Activated naive CD4-positive, alpha-beta T cell treated with anti-CD3 and anti-CD28 coated beads, Interleukin-2, amount 50 U/mL, for 72 hours (primary cell): ENCODE measurements around the gene PDHA1. TPM values are rescaled to one million over a fixed set of nuclear protein-coding genes. Genes with fewer than 3 reads are reported as not detected.

Source experiments
- total RNA-seq, 2 donors: library from RNA; stranded (reverse); gene quantifications; one replicate each; pipeline ENCODE4 v1.2.3, GENCODE V29; 2022

PDHA1 gene
- total RNA-seq, 2 donors from 2014 or later = 165 to 212 TPM

Other genes starting within 250 kb of the PDHA1 start
- not detected for gene ADGRG2, start 221.5 kb upstream of the PDHA1 start, total RNA-seq
- gene MAP3K15, start 171.6 kb downstream of the PDHA1 start, total RNA-seq = 1 to 10 TPM; 2.4 to 2.5 TPM